Spleen (tissue), 7 donors: ENCODE data around the gene CDK12.

Experiments
- POLR2AphosphoS5 ChIP-seq, 3 donors: sonication (generic); formaldehyde crosslinking; IDR thresholded peaks; one replicate each; pipeline ENCODE4 v1.5.1; 2017; ENCODE audit warnings: antibody characterized with exemption in 3 of 3
- TF ChIP-seq, protein P1 (sequence below), 11 experiments: fragments of 200-600 bp in 7 of 11; fragments of 450-650 bp in 4 of 11; sonication (generic) in 4 of 11; IDR thresholded peaks in 8 of 11; conservative IDR thresholded peaks in 3 of 11; 1 replicate in 7 of 11; 2 replicates in 4 of 11; pipeline versions ENCODE4 v1.4.0 to v1.8.0; 2016 to 2021; ENCODE audit warnings: antibody characterized with exemption in 11 of 11, inconsistent platforms in 4 of 11, mild to moderate bottlenecking in 1 of 11
- donor health status: DM: no; HTN: no; CAD: no; lungs with moderate emphysema.
- donor health status: DM: no; HTN: no; CAD: no.
- donor health status: DM: no; HTN: no; CAD: no.

DNA sequence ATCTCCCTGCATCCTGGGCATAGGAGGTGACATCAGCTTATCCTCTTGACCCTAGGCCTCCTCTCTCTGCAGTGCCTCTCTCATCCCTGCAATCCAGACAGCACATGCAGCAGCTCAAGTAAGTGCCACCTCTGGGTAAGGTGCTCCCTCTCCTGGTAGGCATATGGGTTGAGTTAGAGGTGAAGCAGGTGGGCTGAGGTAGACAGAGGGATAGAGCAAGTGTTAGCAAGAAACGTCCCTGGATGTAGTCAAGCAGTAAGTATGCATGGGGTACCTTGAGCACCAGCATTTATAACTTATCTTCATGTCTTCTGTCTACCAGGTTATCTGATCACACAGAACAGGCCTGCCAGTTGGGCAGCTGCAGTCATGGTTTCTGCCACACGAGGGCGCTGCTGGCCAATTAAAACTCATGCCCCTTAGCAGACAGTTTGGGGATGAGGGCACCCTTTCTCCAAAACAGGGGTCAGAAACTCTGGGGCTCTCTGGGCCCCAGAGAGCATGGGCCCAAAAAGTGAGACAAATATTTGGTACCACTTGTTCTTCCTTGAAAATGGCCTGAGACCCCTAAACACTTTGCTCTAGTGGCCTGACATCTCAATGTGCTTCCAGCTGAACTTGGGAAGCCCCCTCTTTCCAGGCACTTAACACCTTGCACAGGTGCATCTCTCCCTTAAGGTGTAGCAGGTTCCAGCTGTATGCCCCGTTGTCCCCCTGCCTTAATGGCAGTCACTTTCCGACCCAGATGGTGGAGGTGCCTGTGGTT is 86.6 kb downstream of the CDK12 start:
- TF ChIP-seq POLR2AphosphoS5 (IDR thresholded peaks at IDR 0.05) = no peak
- TF ChIP-seq, protein P1, sequence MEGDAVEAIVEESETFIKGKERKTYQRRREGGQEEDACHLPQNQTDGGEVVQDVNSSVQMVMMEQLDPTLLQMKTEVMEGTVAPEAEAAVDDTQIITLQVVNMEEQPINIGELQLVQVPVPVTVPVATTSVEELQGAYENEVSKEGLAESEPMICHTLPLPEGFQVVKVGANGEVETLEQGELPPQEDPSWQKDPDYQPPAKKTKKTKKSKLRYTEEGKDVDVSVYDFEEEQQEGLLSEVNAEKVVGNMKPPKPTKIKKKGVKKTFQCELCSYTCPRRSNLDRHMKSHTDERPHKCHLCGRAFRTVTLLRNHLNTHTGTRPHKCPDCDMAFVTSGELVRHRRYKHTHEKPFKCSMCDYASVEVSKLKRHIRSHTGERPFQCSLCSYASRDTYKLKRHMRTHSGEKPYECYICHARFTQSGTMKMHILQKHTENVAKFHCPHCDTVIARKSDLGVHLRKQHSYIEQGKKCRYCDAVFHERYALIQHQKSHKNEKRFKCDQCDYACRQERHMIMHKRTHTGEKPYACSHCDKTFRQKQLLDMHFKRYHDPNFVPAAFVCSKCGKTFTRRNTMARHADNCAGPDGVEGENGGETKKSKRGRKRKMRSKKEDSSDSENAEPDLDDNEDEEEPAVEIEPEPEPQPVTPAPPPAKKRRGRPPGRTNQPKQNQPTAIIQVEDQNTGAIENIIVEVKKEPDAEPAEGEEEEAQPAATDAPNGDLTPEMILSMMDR (IDR thresholded peaks at IDR 0.05 in 8 of 11, conservative IDR thresholded peaks at IDR 0.05 in 3 of 11) = peak; percentile 77 to 97 (median 93)
